ENCODE data around the gene B3GLCT.
"Not testable (repeated sequence)": the region's sequence is repeated elsewhere in the genome, so short reads cannot be mapped to it uniquely, and the experiment has no call there.

The B3GLCT gene

DNA sequence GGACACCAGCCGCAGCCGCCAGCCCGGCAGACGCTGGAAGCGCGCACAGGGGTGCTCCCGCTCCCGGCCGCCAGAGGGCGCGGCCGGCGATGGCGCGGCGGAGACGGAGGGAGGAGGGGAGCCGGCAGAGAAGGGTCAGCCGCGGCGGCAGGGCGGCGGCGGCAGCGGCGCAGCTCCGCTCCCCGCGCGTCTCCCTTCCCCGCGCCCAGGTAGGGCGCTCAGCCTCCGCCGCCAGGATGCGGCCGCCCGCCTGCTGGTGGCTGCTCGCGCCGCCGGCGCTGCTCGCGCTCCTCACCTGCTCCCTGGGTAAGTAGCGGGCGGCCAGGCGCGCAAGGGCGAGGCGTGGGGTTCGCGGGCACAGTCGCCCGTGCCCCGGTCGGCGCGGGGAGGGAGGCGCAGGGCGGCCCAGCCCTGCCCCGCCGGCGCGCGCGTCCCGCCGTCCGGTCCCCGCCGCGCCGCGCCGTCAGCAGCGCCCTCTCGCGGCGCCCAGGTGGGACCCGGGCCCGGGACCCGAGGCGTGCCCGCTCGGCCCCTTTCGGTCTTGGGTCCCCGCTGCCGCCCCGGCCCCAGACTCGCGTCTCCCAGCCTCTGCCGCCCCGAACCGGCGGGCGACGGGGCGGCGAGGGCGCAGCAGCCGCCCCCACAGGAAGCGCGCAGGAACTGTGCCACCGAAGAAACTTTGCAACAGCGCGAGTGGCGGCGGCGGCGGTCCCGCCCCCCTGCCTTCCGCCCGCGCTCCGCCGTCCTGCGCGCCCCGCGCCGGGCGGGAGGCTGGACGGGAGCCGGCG is at the start of gene B3GLCT:
B3GLCT (plus strand) TSS at position 127 of the 788 bp plus-strand sequence; CDS start at position 237, 110 bp downstream.
- in situ Hi-C loops (cut with MboI; ENCODE audit: low sequenced_read_pairs) = no loop called here

DNA sequence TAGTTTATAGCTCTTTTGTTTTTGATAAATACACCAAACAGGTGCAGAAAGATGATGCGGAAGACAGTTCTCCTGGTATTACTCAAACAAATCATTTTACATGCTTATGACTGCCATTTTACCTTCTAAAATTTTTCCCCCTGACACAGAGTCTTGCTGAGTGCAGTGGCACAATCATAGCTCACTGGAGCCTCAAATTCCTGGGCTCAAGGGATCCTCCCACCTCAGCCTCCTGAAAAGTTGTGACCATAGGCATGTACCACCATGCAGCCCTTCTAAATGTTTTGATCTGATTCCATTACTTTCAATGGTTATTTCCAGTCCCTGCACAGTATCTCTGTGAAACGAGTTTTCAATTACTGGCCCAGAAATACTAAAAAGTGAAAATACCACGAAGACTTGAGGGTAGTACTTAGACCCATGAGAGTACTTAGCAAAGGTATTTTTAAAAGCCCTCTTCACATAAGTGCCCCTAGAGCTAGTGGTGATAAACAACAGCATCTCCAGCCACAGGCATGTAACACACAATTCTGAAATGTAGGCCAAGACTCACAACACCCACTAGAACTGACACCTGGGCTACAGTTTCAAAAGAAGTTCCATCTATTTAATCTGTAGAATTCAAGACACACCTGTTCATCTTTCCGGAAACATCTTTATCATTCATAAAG is 49.3 kb upstream of the B3GLCT start:
- in situ Hi-C loops (cut with MboI; ENCODE audit: low sequenced_read_pairs) = no loop called here

GRCh38 chr13:31151837-31152236 is 47.9 kb upstream of the B3GLCT start:
- in situ Hi-C loops (cut with MboI; ENCODE audit: low sequenced_read_pairs) = no loop called here

GRCh38 chr13:31154939-31155338 is 44.8 kb upstream of the B3GLCT start:
- in situ Hi-C loops (cut with MboI; ENCODE audit: low sequenced_read_pairs) = no loop called here

DNA sequence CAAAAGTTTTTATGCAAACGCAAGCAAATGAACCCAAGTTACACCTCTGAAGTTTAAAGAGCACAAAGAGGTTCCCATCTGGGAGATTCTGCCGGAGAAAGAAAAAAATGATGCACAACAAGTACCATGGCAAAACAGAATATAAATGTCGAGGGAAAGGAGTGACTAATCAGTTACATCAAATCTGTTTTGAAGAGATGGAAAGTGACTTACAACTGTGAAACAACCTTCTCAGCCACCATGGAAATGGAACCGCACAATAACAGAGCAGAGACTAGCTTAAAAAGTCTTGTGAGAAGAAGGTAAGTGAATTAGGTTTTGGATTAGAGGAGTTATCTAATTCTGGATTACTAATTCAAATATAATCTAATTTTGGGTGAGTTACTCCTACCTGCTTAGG is 40.5 kb upstream of the B3GLCT start:
- in situ Hi-C loops (cut with MboI; ENCODE audit: low sequenced_read_pairs) = no loop called here

DNA sequence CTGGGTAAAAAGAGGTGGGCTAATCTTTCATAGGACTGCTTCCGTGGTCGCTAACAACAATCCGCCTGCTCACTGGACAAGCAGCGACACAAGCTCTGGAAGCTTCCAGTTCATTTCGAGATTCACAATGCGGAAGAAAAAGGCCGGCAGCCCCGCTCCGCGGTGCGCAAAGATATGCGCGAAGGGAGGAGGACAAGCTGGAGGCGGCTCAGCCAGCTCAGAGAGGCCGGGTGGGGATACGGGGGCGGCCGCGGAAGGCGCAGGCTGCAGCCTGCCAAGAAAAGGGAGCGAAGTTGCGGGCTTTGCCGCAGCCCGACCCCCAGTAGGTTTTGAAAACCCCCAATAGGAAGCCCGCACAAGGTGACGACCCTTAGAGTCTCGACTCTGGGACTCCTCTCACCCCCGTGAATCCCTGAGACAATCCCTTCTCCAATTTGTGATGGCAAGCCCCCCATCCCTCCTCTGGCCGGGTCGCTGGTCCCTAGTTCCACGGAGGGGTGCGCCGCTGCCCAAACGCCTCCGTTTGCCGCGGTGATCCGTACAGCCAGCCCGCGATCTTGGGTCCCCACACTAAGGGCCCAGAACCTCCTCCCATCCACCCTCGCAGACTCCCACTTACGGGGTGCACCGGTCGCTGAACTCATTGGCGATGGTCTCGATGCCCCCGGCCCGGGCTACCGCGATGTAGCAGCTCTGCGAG is 38.8 kb upstream of the B3GLCT start:
- in situ Hi-C loops (cut with MboI; ENCODE audit: low sequenced_read_pairs) = no loop called here

DNA sequence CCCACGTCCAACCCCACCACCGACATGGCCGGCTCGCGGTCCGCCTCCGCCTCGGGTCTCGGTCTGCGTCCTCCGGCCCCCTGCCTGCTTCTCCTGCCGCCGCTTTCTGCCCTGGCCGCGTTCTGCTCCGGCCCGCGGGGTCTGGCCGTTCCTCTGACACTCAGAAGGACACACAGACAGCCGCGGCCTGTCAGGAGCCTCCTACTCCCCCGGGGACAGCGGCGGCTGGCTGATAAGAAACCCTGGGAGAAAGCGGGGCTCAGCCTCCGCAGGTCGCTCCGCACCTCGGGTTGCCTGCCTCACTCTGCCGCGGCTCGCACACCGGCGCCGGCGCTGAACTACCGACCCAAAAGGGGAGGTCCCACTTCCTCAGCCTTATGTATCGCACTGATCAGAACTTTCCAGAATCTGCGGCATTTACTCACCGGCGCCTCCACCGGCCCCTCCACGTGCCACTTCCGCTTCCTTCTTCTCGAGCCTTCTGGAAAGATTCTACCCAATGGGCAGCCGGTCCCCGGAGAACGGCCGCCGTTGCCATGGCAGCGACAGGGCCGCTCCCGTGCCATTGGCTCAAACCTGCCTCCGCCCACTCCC is 38.1 kb upstream of the B3GLCT start, which contains the start of gene HSPH1:
HSPH1 (minus strand) TSS at position 348 of the 594 bp plus-strand sequence; CDS start at position 26, 322 bp downstream.
- in situ Hi-C loops (cut with MboI; ENCODE audit: low sequenced_read_pairs) = no loop called here

DNA sequence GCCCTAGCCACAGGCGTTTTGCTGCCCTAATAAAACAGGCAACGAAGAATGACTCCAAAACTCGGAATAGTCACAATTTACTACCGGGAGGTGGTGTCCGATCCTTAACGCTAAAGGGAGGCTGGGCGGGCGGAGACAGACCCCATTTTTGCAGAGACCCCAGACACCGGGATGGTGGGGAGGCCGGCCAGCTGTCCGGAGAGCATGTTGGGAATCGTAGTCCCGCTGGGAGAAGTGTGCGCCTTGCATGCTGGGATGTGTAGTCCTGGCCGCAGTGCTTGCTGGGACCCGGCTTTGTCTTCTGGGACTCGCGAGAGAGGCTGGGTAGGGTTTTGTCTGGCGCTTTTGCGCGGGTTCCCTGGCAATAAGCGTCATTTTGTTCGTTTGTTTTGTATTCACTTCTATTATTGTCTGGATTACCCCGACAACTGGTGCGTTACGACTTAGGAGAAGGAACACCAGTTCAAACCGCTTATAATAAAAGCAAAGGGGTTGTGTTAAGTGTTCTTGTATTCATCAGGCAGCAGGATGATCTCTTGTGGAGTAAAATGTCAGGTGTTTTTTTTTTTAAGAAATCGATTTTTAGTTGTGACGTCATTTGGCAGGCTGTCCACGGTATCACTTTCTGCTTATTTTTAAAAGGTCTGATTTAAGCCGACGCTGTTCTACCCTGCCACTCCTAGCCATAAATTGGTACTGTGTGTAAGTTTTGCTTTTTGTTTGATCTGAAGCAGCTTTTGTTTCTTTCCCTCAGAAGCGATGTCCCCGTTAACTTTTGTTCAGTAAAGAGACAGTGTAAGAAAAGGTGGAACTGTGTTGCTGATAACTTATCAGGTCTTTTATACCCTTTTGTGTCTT is 37.4 kb upstream of the B3GLCT start:
- in situ Hi-C loops (cut with MboI; ENCODE audit: low sequenced_read_pairs) = no loop called here

GRCh38 chr13:31166591-31166990 is 33.2 kb upstream of the B3GLCT start:
- in situ Hi-C loops (cut with MboI; ENCODE audit: low sequenced_read_pairs) = no loop called here

DNA sequence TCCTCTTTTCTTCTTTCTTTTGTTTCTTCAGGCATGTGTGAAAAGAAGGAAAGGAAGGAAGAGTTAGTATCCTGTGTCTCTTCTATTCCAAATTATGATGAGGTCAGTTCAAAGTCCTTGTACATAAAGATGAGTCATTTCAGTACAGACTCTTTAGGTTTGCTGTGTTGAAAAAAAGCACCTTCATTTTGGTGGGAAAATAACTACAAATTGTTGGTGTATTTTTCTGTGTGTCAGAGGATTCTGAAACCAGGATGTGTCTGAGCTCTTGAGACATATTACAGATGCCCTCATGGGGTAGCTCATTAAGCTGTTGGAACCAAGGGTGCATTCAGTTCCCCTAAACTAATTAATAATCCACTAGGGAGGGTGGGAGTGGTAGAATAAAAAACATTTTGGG is 32.3 kb upstream of the B3GLCT start:
- in situ Hi-C loops (cut with MboI; ENCODE audit: low sequenced_read_pairs) = no loop called here

DNA sequence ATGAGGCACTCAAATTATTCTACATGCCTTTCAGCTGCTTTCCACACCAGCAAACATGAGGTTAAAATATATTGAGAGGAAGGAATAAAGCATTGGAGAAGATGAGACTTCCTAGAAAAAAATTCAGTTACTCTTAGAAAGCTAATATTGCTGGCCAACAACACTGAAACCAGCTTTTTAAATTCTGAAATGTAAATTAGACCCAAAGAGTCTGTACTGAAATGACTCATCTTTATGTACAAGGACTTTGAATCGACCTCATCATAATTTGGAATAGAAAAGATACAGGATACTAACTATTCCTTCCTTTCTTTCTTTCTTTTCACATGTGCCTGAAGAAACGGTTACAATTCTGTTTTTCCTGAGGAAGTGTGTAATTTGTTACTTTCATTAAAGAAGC is 31.6 kb upstream of the B3GLCT start:
- in situ Hi-C loops (cut with MboI; ENCODE audit: low sequenced_read_pairs) = no loop called here

GRCh38 chr13:31168736-31169135 is 31.0 kb upstream of the B3GLCT start:
- in situ Hi-C loops (cut with MboI; ENCODE audit: low sequenced_read_pairs) = no loop called here

GRCh38 chr13:31172001-31172400 is 27.8 kb upstream of the B3GLCT start:
- in situ Hi-C loops (cut with MboI; ENCODE audit: low sequenced_read_pairs) = no loop called here

GRCh38 chr13:31172535-31172934 is 27.2 kb upstream of the B3GLCT start:
- in situ Hi-C loops (cut with MboI; ENCODE audit: low sequenced_read_pairs) = no loop called here

GRCh38 chr13:31174018-31174417 is 25.8 kb upstream of the B3GLCT start:
- in situ Hi-C loops (cut with MboI; ENCODE audit: low sequenced_read_pairs) = no loop called here

- in situ Hi-C loops (cut with MboI; ENCODE audit: low sequenced_read_pairs) = no loop called here
Measured at GRCh38 chr13:31175847-31176532, 23.8 kb upstream of the B3GLCT start.

DNA sequence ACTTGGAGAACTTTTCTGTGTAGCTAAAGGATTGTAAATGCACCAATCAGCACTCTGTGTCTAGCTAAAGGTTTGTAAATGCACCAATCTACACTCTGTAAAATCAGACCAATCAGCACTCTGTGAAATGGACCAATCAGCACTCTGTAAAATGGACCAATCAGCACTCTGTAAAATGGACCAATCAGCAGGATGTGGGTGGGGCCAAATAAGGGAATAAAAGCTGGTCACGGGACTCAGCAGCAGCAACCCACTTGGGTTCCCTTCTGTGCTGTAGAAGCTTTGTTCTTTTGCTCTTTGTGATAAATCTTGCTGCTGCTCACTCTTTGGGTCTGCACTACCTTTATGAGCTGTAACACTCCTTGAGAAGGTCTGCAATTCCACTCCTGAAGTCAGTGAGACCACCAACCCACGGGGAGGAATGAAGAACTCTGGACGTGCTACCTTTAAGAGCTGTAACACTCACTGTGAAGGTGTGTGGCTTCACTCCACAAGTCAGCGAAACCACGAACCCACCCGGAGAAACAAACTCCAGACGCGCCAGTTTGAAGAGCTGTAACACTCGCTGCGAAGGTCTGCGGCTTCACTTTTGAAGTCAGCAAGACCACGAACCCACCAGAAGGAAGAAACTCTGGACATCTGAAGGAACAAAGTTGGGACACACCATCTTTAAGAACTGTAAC is 21.8 kb upstream of the B3GLCT start:
- in situ Hi-C loops (cut with MboI; ENCODE audit: low sequenced_read_pairs) = not testable (repeated sequence)

DNA sequence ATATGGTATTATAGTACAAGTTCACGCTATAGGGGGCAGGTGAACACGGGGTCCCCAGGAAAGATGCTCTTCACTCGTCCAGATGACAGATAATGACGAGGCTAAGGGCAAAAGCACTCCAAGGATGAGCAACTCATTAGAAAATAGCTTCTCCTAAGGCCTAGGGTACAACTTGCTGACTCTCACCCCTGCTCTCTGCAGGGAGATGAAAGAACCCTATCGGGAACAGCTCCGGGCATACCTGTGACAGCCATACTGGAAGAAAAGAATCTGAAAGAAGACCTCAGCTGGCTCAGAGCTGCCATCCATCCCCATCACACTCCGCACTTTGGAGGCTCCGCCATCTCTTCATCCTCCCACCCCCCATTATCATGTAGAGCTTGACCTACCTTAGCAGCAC is 20.5 kb upstream of the B3GLCT start:
- in situ Hi-C loops (cut with MboI; ENCODE audit: low sequenced_read_pairs) = no loop called here

- in situ Hi-C loops (cut with MboI; ENCODE audit: low sequenced_read_pairs) = no loop called here
Measured at GRCh38 chr13:31179754-31180153, 20.0 kb upstream of the B3GLCT start.

Data from HL-60/S4 treated with retinoic acid at 250 ng/mL for 4 days and 3 days (cell line).